A673 (cell line): ENCODE measurements around the gene MITF. TPM values are rescaled to one million over a fixed set of nuclear protein-coding genes. Genes with fewer than 3 reads are reported as not detected.
A peak's percentile ranks its signal among the peaks of the same experiment; 100 is the strongest.

Experiments
- BruUV-seq: library from RNA; stranded (reverse); fragments of 400-500 nt; replicated peaks from 2 replicates; lab custom pipeline; 2021; lab: Mats Ljungman, UMichigan
- CTCF ChIA-PET: fragments of 300-600 bp; sonication (Branson Sonifier 250); formaldehyde crosslinking; loops from one replicate; lab custom pipeline; 2022; ENCODE audit warnings: antibody characterized with exemption; lab: Charles Lee
- POLR2A ChIA-PET: fragments of 300-600 bp; sonication (Branson Sonifier 250); formaldehyde crosslinking; loops from one replicate; lab custom pipeline; 2022; ENCODE audit warnings: antibody characterized with exemption; ENCODE audit not compliant: low non-redundant PET; lab: Charles Lee
- DNase-seq: peaks from one replicate; pipeline ENCODE4 v3.0.0-alpha.2; 2015; ENCODE audit warnings: low spot score
- H3K27ac ChIP-seq: fragments of 200-600 bp; sonication (generic); 2 replicates; pipeline ENCODE4 v1.5.1; 2016; ENCODE audit warnings: mixed run types, low read depth, mild to moderate bottlenecking, mixed read lengths, antibody characterized with exemption, low read length; ENCODE audit not compliant: poor library complexity, severe bottlenecking
- H3K27me3 ChIP-seq: fragments of 200-600 bp; sonication (generic); replicated peaks from 2 replicates; pipeline ENCODE4 v1.6.1; 2017; ENCODE audit warnings: mixed run types, low read depth, mild to moderate bottlenecking, mixed read lengths, antibody characterized with exemption, low read length; ENCODE audit not compliant: insufficient read depth, poor library complexity
- H3K36me3 ChIP-seq: fragments of 200-600 bp; sonication (generic); 2 replicates; pipeline ENCODE4 v1.6.1; 2016; ENCODE audit warnings: mixed run types, mild to moderate bottlenecking, mixed read lengths, antibody characterized with exemption, low read length; ENCODE audit not compliant: insufficient read depth, poor library complexity, severe bottlenecking
- H3K4me1 ChIP-seq: fragments of 200-600 bp; sonication (generic); 2 replicates; pipeline ENCODE4 v1.6.1; 2017; ENCODE audit warnings: mixed run types, mild to moderate bottlenecking, mixed read lengths, antibody characterized with exemption, low read length; ENCODE audit not compliant: insufficient read depth, poor library complexity, severe bottlenecking
- H3K4me3 ChIP-seq: fragments of 200-600 bp; sonication (generic); 2 replicates; pipeline ENCODE4 v1.5.1; 2016; ENCODE audit warnings: low read depth, mixed run types, mild to moderate bottlenecking, mixed read lengths, low read length; ENCODE audit not compliant: poor library complexity, severe bottlenecking
- H3K9me3 ChIP-seq: fragments of 200-600 bp; sonication (generic); 2 replicates; pipeline ENCODE4 v1.6.1; 2016; ENCODE audit warnings: mixed run types, low read depth, mild to moderate bottlenecking, mixed read lengths, antibody characterized with exemption, low read length; ENCODE audit not compliant: poor library complexity, severe bottlenecking
- CTCF ChIP-seq: fragments of 300-800, 200-600 bp; sonication (generic); conservative IDR thresholded peaks from 2 replicates; pipeline ENCODE4 v1.5.1; 2017; ENCODE audit warnings: low read depth, mild to moderate bottlenecking, antibody characterized with exemption, low read length, moderate library complexity, mixed read lengths
- EZH2 ChIP-seq: fragments of 200-600 bp; sonication (generic); IDR thresholded peaks from 2 replicates; pipeline ENCODE4 v1.6.1; 2017; ENCODE audit warnings: borderline replicate concordance, low read depth, mild to moderate bottlenecking, mixed read lengths, antibody characterized with exemption, low read length; ENCODE audit not compliant: poor library complexity, severe bottlenecking
- intact Hi-C: fragments of 100-400 bp; cut with micrococcal nuclease; formaldehyde crosslinking; loops from one replicate; pipeline ENCODE4 v1.10.0; 2022; ENCODE audit not compliant: unreplicated experiment
- total RNA-seq: library from RNA; stranded (reverse); gene quantifications from 2 replicates; pipeline ENCODE4 v1.2.3, GENCODE V29; 2021

The MITF gene
- total RNA-seq, 1 experiment from 2014 or later: 0.52 TPM

- H3K27ac ChIP-seq: no peak overlapping the region
Observed at GRCh38 chr3:69941439-69942176, 202.3 kb downstream of the MITF start.

DNA sequence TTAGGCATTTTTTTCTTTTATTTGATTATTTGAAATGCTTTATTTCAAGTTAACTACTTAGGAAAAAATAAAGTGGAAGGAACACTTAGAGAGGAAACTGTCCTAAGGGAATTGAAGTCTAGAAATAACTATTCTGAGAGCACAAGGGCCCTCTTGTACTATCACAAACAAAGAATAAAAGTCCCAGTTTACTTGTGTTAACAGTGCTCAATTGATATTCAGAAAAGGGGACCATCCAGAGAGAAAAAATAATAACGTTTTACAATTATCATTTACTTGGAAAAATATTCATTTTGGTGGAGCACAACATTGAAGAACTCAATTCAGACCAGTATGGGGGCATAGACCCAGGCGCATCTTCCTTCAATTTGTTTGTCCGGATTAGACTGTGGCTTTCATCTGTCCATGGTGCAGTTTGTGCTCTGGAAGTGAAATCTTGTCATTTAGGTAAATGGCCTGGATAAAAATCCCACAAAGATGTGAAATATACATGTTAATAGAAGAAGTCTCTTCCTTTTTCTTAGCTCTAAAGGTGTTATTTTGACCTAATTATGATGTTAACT, 205.7 kb downstream of the MITF start:
- Histone ChIP-seq H3K9me3 (no peaks in the 10 kb centered on the region), H3K27ac (no peak overlapping the region), H3K4me3 (no peak overlapping the region), H3K27me3 (no peaks in the 10 kb centered on the region), H3K36me3 (no peaks in the 10 kb centered on the region), H3K4me1 (no peaks in the 10 kb centered on the region)
- DNase-seq: no peak
- BruUV-seq: no TSS peak
- ChIA-PET POLR2A (no interaction called here), CTCF (no interaction called here)
- TF ChIP-seq CTCF (no peak), EZH2 (no peak)
- intact Hi-C loops: loop anchor here (5.0 kb wide), 1 partner anchor 253 kb away; no protein-coding TSS in a partner anchor

More at GRCh38 chr3:69941439-69942176, 202.3 kb downstream of the MITF start:
- Histone ChIP-seq H3K4me1 (no peaks in the 10 kb centered on the region), H3K9me3 (no peaks in the 10 kb centered on the region), H3K4me3 (no peak overlapping the region), H3K27me3 (no peaks in the 10 kb centered on the region), H3K36me3 (no peaks in the 10 kb centered on the region)
- no TSS peak for BruUV-seq
- no peak for TF ChIP-seq EZH2
- no peak for TF ChIP-seq CTCF
- POLR2A ChIA-PET: no interaction called here
- no peak for DNase-seq
- CTCF ChIA-PET: no interaction called here
- intact Hi-C loops: no loop called here

DNA sequence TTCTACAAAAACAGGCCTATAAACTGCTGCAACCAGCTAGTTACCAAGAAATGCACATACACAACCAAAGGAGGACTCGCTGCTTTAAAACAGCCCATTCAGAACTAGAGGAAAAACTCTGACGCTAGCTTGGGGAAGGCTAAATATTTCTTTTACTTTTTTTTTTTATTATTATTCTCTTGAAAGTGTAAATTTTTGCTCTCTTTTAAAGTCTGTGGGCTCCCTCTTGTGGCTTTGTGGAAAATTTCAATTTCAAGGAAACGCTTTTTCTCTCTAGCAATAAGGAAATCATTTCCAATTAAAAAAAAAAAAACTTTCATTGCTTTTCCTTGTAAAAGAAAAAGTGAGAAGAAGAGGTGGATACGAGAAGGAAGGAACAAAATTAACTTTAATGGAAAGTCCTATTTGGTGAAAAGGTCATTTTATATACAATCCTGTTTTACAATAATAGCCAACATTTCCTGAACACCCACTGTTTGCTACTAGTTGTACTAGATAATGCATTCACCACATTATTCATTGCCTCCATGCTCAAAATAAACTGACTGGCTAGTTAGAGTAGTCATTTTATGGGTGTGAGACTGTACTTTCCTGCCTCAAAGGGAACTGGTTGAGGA, 209.1 kb downstream of the MITF start:
- CTCF ChIA-PET: no interaction called here
- intact Hi-C loops: loop anchor here (5.0 kb wide), 1 partner anchor 256 kb away; no protein-coding TSS in a partner anchor
- H3K27ac ChIP-seq: no peak overlapping the region
- no peaks in the 10 kb centered on the region for H3K36me3 ChIP-seq
- no peaks in the 10 kb centered on the region for H3K27me3 ChIP-seq
- no peaks in the 10 kb centered on the region for H3K9me3 ChIP-seq
- no peak overlapping the region for H3K4me3 ChIP-seq
- peak; percentile 36 for DNase-seq
- no peaks in the 10 kb centered on the region for H3K4me1 ChIP-seq
- TF ChIP-seq CTCF: peak; percentile 55
- no peak for TF ChIP-seq EZH2
- BruUV-seq: no TSS peak
- POLR2A ChIA-PET: no interaction called here
